ENCODE measurements around the gene TRMT112. TPM values are rescaled to one million over a fixed set of nuclear protein-coding genes. Genes with fewer than 3 reads are reported as not detected.

The TRMT112 gene
- total RNA-seq (100 to 1,000 TPM in 1 of 2 donors, 10 to 100 TPM in 1; 52.5 to 137 TPM), polyA plus RNA-seq (100 to 1,000 TPM; 130 to 132 TPM)

DNA sequence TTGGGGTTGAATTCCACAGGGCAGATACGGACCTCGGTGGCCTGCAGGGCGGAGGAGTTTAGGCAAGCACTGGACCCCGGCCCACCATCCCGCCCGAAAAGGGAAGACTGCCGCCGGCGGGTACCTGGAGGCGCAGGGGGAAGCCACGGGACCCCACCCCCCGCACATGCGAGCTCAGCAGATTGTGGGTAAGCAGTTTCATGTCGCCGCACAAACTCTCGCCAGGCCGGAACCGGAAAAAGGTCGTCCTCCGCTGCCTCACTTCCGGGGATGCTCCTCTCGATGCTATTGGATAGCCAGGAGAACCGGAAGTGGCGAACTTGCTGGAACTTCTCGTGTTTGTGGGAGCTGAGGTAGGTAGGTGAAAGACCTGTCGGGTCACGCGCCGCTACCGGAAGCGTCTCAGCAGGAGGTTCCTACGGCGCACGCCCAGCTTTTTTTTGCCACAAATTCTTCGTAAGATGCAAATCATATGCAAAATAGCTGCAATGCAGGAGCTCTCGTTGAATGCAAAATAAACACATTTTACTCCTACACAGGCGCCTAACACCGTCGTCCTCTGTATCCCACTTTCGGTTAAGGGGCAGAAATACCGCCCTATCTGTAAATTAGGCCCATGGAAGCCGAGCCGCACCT lies at the start of gene TRMT112:
Gene TRMT112 (minus strand): TSS at position 235 of the 636 bp plus-strand sequence. CDS start 33 bp downstream, at position 202.
- peak within 1 kb of the TSS; percentile 61 to 77 for H3K9ac ChIP-seq (ENCODE audit: low read depth in 1 of 2, low read length in 2 of 2)
- H3K4me1 ChIP-seq (ENCODE audit: control insufficient read depth in 4 of 4, insufficient read depth in 4 of 4, low read length in 3 of 4) = peaks cover 5 to 42% (median 31%) of the 10 kb centered on the region in 4 donors
- H3K27ac ChIP-seq (ENCODE audit: low read depth in 1 of 2, low read length in 2 of 2) = peak within 1 kb of the TSS; percentile 93 to 98
- peak within 1 kb of the TSS; percentile 63 to 77 (median 76) for H3K4me3 ChIP-seq (ENCODE audit: low read depth in 1 of 3, low read length in 3 of 3)
- H3K36me3 ChIP-seq (ENCODE audit: control insufficient read depth in 4 of 4, insufficient read depth in 3 of 4, low read depth in 1 of 4, low read length in 3 of 4) = peaks cover 4 to 44% (median 12%) of the 10 kb centered on the region in 4 donors
- TF ChIP-seq, protein P1, sequence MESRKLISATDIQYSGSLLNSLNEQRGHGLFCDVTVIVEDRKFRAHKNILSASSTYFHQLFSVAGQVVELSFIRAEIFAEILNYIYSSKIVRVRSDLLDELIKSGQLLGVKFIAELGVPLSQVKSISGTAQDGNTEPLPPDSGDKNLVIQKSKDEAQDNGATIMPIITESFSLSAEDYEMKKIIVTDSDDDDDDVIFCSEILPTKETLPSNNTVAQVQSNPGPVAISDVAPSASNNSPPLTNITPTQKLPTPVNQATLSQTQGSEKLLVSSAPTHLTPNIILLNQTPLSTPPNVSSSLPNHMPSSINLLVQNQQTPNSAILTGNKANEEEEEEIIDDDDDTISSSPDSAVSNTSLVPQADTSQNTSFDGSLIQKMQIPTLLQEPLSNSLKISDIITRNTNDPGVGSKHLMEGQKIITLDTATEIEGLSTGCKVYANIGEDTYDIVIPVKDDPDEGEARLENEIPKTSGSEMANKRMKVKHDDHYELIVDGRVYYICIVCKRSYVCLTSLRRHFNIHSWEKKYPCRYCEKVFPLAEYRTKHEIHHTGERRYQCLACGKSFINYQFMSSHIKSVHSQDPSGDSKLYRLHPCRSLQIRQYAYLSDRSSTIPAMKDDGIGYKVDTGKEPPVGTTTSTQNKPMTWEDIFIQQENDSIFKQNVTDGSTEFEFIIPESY (IDR thresholded peaks at IDR 0.05) = peak; percentile 61
- TF ChIP-seq SP1 (IDR thresholded peaks at IDR 0.05) (peak; percentile 84), FOXA1 (IDR thresholded peaks at IDR 0.05) (no peak), RAD21 (IDR thresholded peaks at IDR 0.05) (no peak), TAF1 (conservative IDR thresholded peaks at IDR 0.05) (no peak), GABPA (IDR thresholded peaks at IDR 0.05 in 1 of 2, conservative IDR thresholded peaks at IDR 0.05 in 1 of 2) (peak; percentile 99), HNF4A (conservative IDR thresholded peaks at IDR 0.05) (peak in 1 of 2 donors; percentile 16), FOXA2 (IDR thresholded peaks at IDR 0.05) (peak; percentile 5), HNF4G (IDR thresholded peaks at IDR 0.05) (no peak), NR2F2 (IDR thresholded peaks at IDR 0.05) (peak; percentile 57), EGR1 (IDR thresholded peaks at IDR 0.05; ENCODE audit: low read depth in 2 of 2) (peak in 1 of 2 donors; percentile 68), RXRA (IDR thresholded peaks at IDR 0.05) (peak; percentile 82 to 83), JUND (IDR thresholded peaks at IDR 0.05) (peak in 1 of 2 donors; percentile 26), YY1 (IDR thresholded peaks at IDR 0.05) (no peak)
- TF ChIP-seq, protein P2, sequence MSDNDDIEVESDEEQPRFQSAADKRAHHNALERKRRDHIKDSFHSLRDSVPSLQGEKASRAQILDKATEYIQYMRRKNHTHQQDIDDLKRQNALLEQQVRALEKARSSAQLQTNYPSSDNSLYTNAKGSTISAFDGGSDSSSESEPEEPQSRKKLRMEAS (IDR thresholded peaks at IDR 0.05) = peak; percentile 94
- TF ChIP-seq, protein P3, sequence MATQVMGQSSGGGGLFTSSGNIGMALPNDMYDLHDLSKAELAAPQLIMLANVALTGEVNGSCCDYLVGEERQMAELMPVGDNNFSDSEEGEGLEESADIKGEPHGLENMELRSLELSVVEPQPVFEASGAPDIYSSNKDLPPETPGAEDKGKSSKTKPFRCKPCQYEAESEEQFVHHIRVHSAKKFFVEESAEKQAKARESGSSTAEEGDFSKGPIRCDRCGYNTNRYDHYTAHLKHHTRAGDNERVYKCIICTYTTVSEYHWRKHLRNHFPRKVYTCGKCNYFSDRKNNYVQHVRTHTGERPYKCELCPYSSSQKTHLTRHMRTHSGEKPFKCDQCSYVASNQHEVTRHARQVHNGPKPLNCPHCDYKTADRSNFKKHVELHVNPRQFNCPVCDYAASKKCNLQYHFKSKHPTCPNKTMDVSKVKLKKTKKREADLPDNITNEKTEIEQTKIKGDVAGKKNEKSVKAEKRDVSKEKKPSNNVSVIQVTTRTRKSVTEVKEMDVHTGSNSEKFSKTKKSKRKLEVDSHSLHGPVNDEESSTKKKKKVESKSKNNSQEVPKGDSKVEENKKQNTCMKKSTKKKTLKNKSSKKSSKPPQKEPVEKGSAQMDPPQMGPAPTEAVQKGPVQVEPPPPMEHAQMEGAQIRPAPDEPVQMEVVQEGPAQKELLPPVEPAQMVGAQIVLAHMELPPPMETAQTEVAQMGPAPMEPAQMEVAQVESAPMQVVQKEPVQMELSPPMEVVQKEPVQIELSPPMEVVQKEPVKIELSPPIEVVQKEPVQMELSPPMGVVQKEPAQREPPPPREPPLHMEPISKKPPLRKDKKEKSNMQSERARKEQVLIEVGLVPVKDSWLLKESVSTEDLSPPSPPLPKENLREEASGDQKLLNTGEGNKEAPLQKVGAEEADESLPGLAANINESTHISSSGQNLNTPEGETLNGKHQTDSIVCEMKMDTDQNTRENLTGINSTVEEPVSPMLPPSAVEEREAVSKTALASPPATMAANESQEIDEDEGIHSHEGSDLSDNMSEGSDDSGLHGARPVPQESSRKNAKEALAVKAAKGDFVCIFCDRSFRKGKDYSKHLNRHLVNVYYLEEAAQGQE (IDR thresholded peaks at IDR 0.05) = no peak
- TF ChIP-seq, protein P4, sequence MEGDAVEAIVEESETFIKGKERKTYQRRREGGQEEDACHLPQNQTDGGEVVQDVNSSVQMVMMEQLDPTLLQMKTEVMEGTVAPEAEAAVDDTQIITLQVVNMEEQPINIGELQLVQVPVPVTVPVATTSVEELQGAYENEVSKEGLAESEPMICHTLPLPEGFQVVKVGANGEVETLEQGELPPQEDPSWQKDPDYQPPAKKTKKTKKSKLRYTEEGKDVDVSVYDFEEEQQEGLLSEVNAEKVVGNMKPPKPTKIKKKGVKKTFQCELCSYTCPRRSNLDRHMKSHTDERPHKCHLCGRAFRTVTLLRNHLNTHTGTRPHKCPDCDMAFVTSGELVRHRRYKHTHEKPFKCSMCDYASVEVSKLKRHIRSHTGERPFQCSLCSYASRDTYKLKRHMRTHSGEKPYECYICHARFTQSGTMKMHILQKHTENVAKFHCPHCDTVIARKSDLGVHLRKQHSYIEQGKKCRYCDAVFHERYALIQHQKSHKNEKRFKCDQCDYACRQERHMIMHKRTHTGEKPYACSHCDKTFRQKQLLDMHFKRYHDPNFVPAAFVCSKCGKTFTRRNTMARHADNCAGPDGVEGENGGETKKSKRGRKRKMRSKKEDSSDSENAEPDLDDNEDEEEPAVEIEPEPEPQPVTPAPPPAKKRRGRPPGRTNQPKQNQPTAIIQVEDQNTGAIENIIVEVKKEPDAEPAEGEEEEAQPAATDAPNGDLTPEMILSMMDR (IDR thresholded peaks at IDR 0.05; ENCODE audit: low read depth, low read length, missing input control) = no peak
- TF ChIP-seq, protein P5, sequence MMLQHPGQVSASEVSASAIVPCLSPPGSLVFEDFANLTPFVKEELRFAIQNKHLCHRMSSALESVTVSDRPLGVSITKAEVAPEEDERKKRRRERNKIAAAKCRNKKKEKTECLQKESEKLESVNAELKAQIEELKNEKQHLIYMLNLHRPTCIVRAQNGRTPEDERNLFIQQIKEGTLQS (IDR thresholded peaks at IDR 0.05) = no peak
- no peaks in the 10 kb centered on the region for H3K27me3 ChIP-seq (ENCODE audit: control insufficient read depth in 4 of 4, insufficient read depth in 4 of 4, low read length in 3 of 4)
- peak; percentile 92 for DNase-seq (ENCODE audit: low spot score)
- WGBS = under 1% methylated on average over 43 of the region's 43 CpGs
- H3K9me3 ChIP-seq (ENCODE audit: control insufficient read depth in 4 of 4, low read length in 3 of 4) = no peaks in the 10 kb centered on the region

All from liver (tissue), 9 donors.